Central memory CD8-positive, alpha-beta T cell (primary cell): Measurements from ENCODE around the gene PCDH9.

Source experiments
- ATAC-seq: fragments of 150-1000 bp; cut with Tn5 transposase; replicated peaks from 2 replicates; pipeline ENCODE4 v1.10.0; 2022; ENCODE audit warnings: mild to moderate bottlenecking, moderate FRiP score, moderate number of reproducible peaks; ENCODE audit not compliant: poor library complexity, severe bottlenecking; ENCODE audit errors: extremely low read depth
- DNase-seq, 2 donors: peaks; one replicate each; pipeline ENCODE4 v3.0.0; 2021; ENCODE audit warnings: low spot score in 2 of 2
- H3K27ac Mint-ChIP-seq: one replicate; pipeline ENCODE4 v1.8.0; 2022; ENCODE audit warnings: low read depth, mild to moderate bottlenecking, moderate library complexity, mixed read lengths
- H3K27me3 Mint-ChIP-seq: one replicate; pipeline ENCODE4 v1.8.0; 2022; ENCODE audit warnings: mixed read lengths
- H3K36me3 Mint-ChIP-seq: one replicate; pipeline ENCODE4 v1.8.0; 2022; ENCODE audit warnings: mild to moderate bottlenecking, moderate library complexity, mixed read lengths; ENCODE audit not compliant: insufficient read depth
- H3K4me1 Mint-ChIP-seq: one replicate; pipeline ENCODE4 v1.8.0; 2022; ENCODE audit warnings: mixed read lengths
- H3K4me3 Mint-ChIP-seq: one replicate; pipeline ENCODE4 v1.8.0; 2022; ENCODE audit warnings: mild to moderate bottlenecking, moderate library complexity, mixed read lengths
- H3K9me3 Mint-ChIP-seq: one replicate; pipeline ENCODE4 v1.8.0; 2022; ENCODE audit warnings: mixed read lengths

Gene PCDH9

GRCh38 chr13:66951426-66951825 lies 278.7 kb downstream of the PCDH9 start:
- peaks cover 14% of the 10 kb centered on the region for H3K9me3 Mint-ChIP-seq
- H3K4me3 Mint-ChIP-seq: no peak overlapping the region
- H3K36me3 Mint-ChIP-seq: no peaks in the 10 kb centered on the region
- DNase-seq: no peak
- no peak overlapping the region for H3K27ac Mint-ChIP-seq
- ATAC-seq: no peak
- no peaks in the 10 kb centered on the region for H3K4me1 Mint-ChIP-seq
- H3K27me3 Mint-ChIP-seq: no peaks in the 10 kb centered on the region

- H3K9me3 Mint-ChIP-seq: peaks cover 14% of the 10 kb centered on the region
- no peak overlapping the region for H3K4me3 Mint-ChIP-seq
- H3K27ac Mint-ChIP-seq: no peak overlapping the region
- ATAC-seq: no peak
- H3K4me1 Mint-ChIP-seq: no peaks in the 10 kb centered on the region
- DNase-seq: no peak
- H3K27me3 Mint-ChIP-seq: no peaks in the 10 kb centered on the region
- H3K36me3 Mint-ChIP-seq: no peaks in the 10 kb centered on the region
Measured at GRCh38 chr13:66950666-66951065, 279.5 kb downstream of the PCDH9 start.

GRCh38 chr13:66948910-66949309 lies 281.2 kb downstream of the PCDH9 start:
- Mint-ChIP-seq H3K9me3 (peaks cover 19% of the 10 kb centered on the region), H3K4me1 (no peaks in the 10 kb centered on the region), H3K4me3 (no peak overlapping the region), H3K27me3 (no peaks in the 10 kb centered on the region), H3K27ac (no peak overlapping the region), H3K36me3 (no peaks in the 10 kb centered on the region)
- no peak for DNase-seq
- ATAC-seq: no peak

DNA sequence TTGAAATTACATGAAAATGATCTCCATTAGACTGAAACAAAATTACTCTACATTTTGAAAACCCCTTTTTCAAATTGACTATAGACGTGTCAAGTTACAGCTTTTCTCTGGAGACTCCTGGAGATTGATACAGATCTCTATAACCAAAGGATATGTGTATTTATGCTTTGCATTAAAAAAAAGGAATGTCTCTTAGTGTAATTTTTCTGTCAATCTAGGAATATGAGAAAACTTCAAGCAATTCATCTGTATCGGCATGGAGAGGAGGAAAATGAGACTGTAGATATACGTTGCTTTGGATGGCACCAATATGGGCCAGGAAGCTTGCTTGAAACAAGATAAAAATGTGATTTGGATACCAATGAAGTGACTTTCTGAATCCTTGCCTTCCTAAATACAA lies 286.6 kb downstream of the PCDH9 start:
- no peaks in the 10 kb centered on the region for H3K27me3 Mint-ChIP-seq
- H3K4me3 Mint-ChIP-seq: no peak overlapping the region
- no peaks in the 10 kb centered on the region for H3K36me3 Mint-ChIP-seq
- DNase-seq (no peak), ATAC-seq (no peak)
- peaks cover 6% of the 10 kb centered on the region for H3K9me3 Mint-ChIP-seq
- H3K4me1 Mint-ChIP-seq: no peaks in the 10 kb centered on the region
- no peak overlapping the region for H3K27ac Mint-ChIP-seq

DNA sequence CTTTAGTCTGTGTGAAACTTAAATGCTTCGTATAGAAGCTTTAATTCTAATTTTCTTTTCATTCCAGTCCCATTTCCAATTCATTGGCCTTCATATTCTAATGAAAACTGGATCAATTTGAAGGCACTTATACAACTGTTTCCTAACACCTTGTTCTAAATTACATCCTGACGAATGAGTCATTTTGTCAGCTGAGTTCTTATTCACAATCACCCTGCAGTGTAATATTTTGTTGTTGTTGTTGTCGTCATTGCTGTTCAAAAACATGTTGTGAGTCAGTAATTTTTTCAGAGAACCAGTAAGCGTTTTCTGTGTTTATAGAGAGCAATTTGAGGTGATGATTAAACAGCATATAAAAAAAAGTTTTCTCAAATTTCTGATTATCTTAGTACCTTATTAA lies 290.0 kb downstream of the PCDH9 start:
- DNase-seq: no peak
- Mint-ChIP-seq H3K9me3 (peaks cover 3% of the 10 kb centered on the region), H3K27ac (no peak overlapping the region), H3K36me3 (no peaks in the 10 kb centered on the region), H3K27me3 (no peaks in the 10 kb centered on the region), H3K4me1 (no peaks in the 10 kb centered on the region), H3K4me3 (no peak overlapping the region)
- ATAC-seq: no peak

- Mint-ChIP-seq H3K4me1 (no peaks in the 10 kb centered on the region), H3K4me3 (no peak overlapping the region), H3K27me3 (no peaks in the 10 kb centered on the region), H3K27ac (no peak overlapping the region), H3K9me3 (no peaks in the 10 kb centered on the region), H3K36me3 (no peaks in the 10 kb centered on the region)
- no peak for DNase-seq
- no peak for ATAC-seq
Measured at GRCh38 chr13:66937423-66937822, 292.7 kb downstream of the PCDH9 start.

- no peak for DNase-seq
- Mint-ChIP-seq H3K4me3 (no peak overlapping the region), H3K27me3 (no peaks in the 10 kb centered on the region), H3K9me3 (no peaks in the 10 kb centered on the region), H3K4me1 (no peaks in the 10 kb centered on the region), H3K36me3 (no peaks in the 10 kb centered on the region), H3K27ac (no peak overlapping the region)
- no peak for ATAC-seq
Measured at GRCh38 chr13:66933994-66934393, 296.1 kb downstream of the PCDH9 start.

DNA sequence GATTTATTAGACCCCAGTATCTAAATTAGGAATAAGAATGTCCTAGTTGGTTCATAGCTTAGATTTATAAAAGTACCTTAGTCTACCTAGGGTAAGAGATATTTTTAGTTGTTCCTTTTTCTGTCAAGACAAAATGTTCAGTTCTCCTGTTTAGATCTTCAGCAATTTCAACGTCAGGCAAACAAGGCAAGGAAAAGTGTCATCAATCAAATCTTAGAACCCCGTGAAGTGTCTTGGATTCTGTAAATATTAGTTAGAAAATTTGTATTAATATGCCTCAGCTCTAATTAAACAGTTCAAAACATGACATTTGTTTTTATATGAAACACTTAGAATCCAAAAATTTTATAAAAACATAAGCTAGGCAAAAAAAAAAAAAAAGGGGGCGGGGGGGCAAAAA lies 296.6 kb downstream of the PCDH9 start:
- Mint-ChIP-seq H3K9me3 (no peaks in the 10 kb centered on the region), H3K27me3 (no peaks in the 10 kb centered on the region), H3K4me3 (no peak overlapping the region), H3K36me3 (no peaks in the 10 kb centered on the region), H3K27ac (no peak overlapping the region), H3K4me1 (no peaks in the 10 kb centered on the region)
- DNase-seq: no peak
- no peak for ATAC-seq

- Mint-ChIP-seq H3K36me3 (no peaks in the 10 kb centered on the region), H3K4me3 (no peak overlapping the region), H3K27me3 (no peaks in the 10 kb centered on the region), H3K9me3 (peaks cover 6% of the 10 kb centered on the region), H3K27ac (no peak overlapping the region), H3K4me1 (no peaks in the 10 kb centered on the region)
- ATAC-seq: no peak
- no peak for DNase-seq
Measured at GRCh38 chr13:66927562-66927961, 302.6 kb downstream of the PCDH9 start.

DNA sequence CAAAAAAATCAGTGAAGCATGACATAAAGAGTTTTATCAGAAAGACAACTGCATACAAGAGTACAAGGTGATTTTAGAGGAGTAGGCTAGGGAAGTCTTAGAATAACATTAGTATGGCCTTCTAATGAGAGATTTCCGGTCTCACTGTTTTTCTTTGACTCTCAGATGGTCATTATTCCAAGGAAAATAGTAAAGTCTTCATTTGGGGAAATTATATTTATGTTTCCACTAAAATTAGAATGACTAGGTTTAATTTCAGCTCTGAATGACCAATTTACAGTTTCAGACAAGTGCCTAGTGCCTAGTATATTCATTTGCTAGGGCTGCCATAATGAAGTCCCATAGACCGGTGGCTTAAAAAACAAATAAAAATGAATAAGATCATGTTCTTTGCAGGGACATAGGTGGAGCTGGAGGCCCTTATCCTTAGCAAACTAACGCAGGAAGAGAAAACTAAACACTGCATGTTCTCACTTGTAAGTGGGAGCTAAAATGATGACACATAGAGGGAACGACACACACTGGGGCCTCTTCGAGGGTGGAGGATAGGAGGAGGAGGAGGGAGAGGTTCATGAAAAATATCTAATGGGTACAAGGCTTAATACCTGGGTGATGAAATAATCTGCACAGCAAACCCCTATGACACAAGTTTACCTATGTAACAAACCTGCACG lies 303.1 kb downstream of the PCDH9 start:
- no peak for DNase-seq
- Mint-ChIP-seq H3K9me3 (peaks cover 6% of the 10 kb centered on the region), H3K27ac (no peak overlapping the region), H3K4me3 (no peak overlapping the region), H3K4me1 (no peaks in the 10 kb centered on the region), H3K36me3 (no peaks in the 10 kb centered on the region), H3K27me3 (no peaks in the 10 kb centered on the region)
- no peak for ATAC-seq

DNA sequence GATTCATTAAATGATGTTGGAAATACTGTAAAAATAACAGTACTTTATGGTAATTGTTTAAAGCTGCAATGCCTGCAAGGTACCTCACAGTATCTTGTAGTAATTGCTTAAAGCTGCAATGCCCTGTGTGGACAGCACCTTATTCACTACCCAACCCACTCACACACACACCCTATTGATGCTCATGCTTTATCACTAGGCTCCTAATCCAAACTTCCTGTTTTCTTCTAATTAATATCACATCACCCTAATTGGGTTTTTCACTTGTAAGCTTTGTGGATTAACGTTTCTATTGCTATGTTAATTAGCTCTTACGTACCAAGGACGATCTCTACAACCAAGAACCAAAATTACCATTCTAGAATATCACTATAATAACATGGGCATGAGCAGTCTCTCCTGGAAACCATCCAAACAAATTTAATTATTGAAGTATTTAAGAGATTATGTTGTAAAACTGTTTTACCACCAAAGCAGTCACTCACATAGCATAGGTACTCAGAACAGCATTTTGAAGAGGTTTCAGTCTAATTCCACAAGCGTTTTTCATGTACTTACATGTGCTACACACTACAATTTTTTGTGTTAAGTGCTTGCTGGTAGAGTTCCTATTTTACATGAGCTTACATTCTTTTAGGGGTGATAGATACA lies 303.8 kb downstream of the PCDH9 start:
- Mint-ChIP-seq H3K4me1 (no peaks in the 10 kb centered on the region), H3K4me3 (no peak overlapping the region), H3K27me3 (no peaks in the 10 kb centered on the region), H3K27ac (no peak overlapping the region), H3K36me3 (no peaks in the 10 kb centered on the region), H3K9me3 (peaks cover 10% of the 10 kb centered on the region)
- no peak for DNase-seq
- no peak for ATAC-seq

DNA sequence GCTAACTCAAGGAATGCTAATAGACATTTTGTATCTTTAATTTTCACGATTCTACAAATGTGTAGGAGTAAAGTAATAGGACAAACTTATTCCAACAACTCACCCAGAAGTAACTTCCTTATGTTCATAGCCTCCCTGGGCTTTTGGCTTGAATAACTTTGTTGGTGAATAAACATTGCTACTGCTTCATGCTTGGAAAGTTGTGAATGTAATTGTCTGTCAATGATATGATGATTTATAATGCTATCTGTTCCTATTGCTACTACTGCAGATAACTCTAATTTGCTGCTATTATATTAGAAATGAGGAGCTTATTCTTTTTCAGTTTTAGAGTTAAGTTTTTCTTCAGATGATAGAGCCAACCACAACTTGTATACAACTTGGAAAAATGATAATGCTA lies 307.7 kb downstream of the PCDH9 start:
- no peak for DNase-seq
- H3K27ac Mint-ChIP-seq: no peak overlapping the region
- no peak for ATAC-seq
- H3K9me3 Mint-ChIP-seq: peaks cover 25% of the 10 kb centered on the region
- H3K4me3 Mint-ChIP-seq: no peak overlapping the region
- H3K4me1 Mint-ChIP-seq: no peaks in the 10 kb centered on the region
- H3K27me3 Mint-ChIP-seq: no peaks in the 10 kb centered on the region
- H3K36me3 Mint-ChIP-seq: no peaks in the 10 kb centered on the region

GRCh38 chr13:66921437-66921836 lies 308.7 kb downstream of the PCDH9 start:
- DNase-seq (no peak), ATAC-seq (no peak)
- Mint-ChIP-seq H3K36me3 (no peaks in the 10 kb centered on the region), H3K4me1 (no peaks in the 10 kb centered on the region), H3K27ac (no peak overlapping the region), H3K27me3 (no peaks in the 10 kb centered on the region), H3K9me3 (peaks cover 24% of the 10 kb centered on the region), H3K4me3 (no peak overlapping the region)
